Measurements from ENCODE around the gene RNF212. TPM values are rescaled to one million over a fixed set of nuclear protein-coding genes. Genes with fewer than 3 reads are reported as not detected.

RNF212 gene
- total RNA-seq, 1 experiment from 2014 or later = 2.4 TPM

DNA sequence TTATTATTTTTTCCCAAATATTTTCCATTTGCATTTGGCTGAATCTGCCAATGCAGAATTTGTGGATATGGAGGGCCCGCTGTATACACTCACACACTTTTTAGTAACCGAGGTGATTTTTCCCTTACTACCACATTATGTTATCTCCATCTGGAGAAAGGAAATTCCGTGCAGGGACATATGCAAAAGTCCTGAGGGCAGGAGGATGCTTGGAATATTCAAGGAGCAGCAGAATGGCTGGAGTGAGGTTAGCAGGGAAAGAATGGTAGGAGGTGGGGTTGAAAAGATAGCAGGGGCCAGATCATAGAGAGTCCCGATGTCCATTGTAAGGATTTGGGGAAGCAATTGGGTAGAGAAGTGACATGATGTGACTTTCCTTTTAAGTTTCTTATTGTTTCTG, 11.5 kb upstream of the RNF212 start:
- intact Hi-C loops (cut with micrococcal nuclease; ENCODE audit: unreplicated experiment) = no loop called here
- Histone ChIP-seq H3K27ac (ENCODE audit: low read depth, low read length, poor library complexity, severe bottlenecking) (no peak overlapping the region), H3K27me3 (replicated peaks; ENCODE audit: insufficient read depth, low read depth, low read length, poor library complexity) (peaks cover 35% of the 10 kb centered on the region), H3K4me1 (ENCODE audit: insufficient read depth, low read length, poor library complexity, severe bottlenecking) (no peaks in the 10 kb centered on the region), H3K36me3 (ENCODE audit: insufficient read depth, low read length, poor library complexity, severe bottlenecking) (no peaks in the 10 kb centered on the region), H3K4me3 (ENCODE audit: low read depth, low read length, poor library complexity, severe bottlenecking) (no peak overlapping the region), H3K9me3 (ENCODE audit: low read depth, low read length, poor library complexity, severe bottlenecking) (no peaks in the 10 kb centered on the region)
- CTCF ChIA-PET = no interaction called here
- TF ChIP-seq, protein P1, sequence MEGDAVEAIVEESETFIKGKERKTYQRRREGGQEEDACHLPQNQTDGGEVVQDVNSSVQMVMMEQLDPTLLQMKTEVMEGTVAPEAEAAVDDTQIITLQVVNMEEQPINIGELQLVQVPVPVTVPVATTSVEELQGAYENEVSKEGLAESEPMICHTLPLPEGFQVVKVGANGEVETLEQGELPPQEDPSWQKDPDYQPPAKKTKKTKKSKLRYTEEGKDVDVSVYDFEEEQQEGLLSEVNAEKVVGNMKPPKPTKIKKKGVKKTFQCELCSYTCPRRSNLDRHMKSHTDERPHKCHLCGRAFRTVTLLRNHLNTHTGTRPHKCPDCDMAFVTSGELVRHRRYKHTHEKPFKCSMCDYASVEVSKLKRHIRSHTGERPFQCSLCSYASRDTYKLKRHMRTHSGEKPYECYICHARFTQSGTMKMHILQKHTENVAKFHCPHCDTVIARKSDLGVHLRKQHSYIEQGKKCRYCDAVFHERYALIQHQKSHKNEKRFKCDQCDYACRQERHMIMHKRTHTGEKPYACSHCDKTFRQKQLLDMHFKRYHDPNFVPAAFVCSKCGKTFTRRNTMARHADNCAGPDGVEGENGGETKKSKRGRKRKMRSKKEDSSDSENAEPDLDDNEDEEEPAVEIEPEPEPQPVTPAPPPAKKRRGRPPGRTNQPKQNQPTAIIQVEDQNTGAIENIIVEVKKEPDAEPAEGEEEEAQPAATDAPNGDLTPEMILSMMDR (conservative IDR thresholded peaks at IDR 0.05; ENCODE audit: low read depth, low read length) = no peak
- TF ChIP-seq EZH2 (IDR thresholded peaks at IDR 0.05; ENCODE audit: borderline replicate concordance, low read depth, low read length, poor library complexity, severe bottlenecking) = no peak
- no peak for DNase-seq (ENCODE audit: low spot score)
- POLR2A ChIA-PET (ENCODE audit: low non-redundant PET) = no interaction called here
- BruUV-seq (replicated peaks) = no TSS peak

DNA sequence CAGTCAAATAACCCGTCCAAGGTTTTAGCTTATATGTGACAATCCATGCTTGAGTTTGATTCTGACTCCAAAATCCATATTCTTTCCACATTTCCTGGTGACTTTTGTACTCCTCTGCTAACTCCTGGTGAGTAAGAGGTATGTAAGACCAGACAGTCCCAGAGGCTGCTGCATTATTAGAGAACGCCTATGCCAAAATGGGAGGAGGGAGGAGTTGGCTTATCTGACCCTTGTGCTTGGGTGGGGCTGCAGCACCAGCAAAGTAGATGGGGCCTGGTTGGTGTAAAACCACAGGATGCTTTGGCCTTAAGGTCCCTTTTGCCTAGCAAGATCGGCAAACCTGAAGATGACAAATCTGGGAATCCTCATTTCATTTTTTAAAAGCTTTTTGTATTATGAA, 9.1 kb upstream of the RNF212 start:
- Histone ChIP-seq H3K27me3 (replicated peaks; ENCODE audit: insufficient read depth, low read depth, low read length, poor library complexity) (peaks cover 42% of the 10 kb centered on the region), H3K4me3 (ENCODE audit: low read depth, low read length, poor library complexity, severe bottlenecking) (no peak overlapping the region), H3K36me3 (ENCODE audit: insufficient read depth, low read length, poor library complexity, severe bottlenecking) (no peaks in the 10 kb centered on the region), H3K27ac (ENCODE audit: low read depth, low read length, poor library complexity, severe bottlenecking) (no peak overlapping the region), H3K9me3 (ENCODE audit: low read depth, low read length, poor library complexity, severe bottlenecking) (no peaks in the 10 kb centered on the region), H3K4me1 (ENCODE audit: insufficient read depth, low read length, poor library complexity, severe bottlenecking) (no peaks in the 10 kb centered on the region)
- no peak for DNase-seq (ENCODE audit: low spot score)
- no TSS peak for BruUV-seq (replicated peaks)
- POLR2A ChIA-PET (ENCODE audit: low non-redundant PET) = no interaction called here
- TF ChIP-seq, protein P1 (conservative IDR thresholded peaks at IDR 0.05; ENCODE audit: low read depth, low read length) = no peak
- no peak for TF ChIP-seq EZH2 (IDR thresholded peaks at IDR 0.05; ENCODE audit: borderline replicate concordance, low read depth, low read length, poor library complexity, severe bottlenecking)
- intact Hi-C loops (cut with micrococcal nuclease; ENCODE audit: unreplicated experiment) = no loop called here
- CTCF ChIA-PET = no interaction called here

DNA sequence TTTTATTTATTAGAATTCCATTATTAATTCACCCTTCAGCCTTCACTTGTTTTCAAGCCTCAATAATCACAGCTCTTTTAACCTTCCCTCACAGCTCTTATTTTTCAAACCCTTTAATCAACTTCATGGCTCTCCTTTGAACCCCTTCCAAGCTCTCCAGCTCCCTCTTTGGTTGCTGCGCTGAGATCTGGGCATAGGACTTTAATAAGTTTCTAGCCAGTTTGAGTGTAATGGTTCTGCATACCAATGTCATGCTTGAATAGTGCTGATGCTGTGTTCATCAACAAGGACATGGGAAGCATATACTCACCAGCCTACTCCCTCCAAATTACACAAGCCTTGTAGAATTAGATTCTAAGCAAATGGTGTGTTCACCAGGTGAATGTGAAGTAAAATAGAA, 3.5 kb upstream of the RNF212 start:
- H3K27me3 ChIP-seq (replicated peaks; ENCODE audit: insufficient read depth, low read depth, low read length, poor library complexity) = peaks cover 46% of the 10 kb centered on the region
- no peaks in the 10 kb centered on the region for H3K4me1 ChIP-seq (ENCODE audit: insufficient read depth, low read length, poor library complexity, severe bottlenecking)
- H3K9me3 ChIP-seq (ENCODE audit: low read depth, low read length, poor library complexity, severe bottlenecking) = no peaks in the 10 kb centered on the region
- no peaks in the 10 kb centered on the region for H3K36me3 ChIP-seq (ENCODE audit: insufficient read depth, low read length, poor library complexity, severe bottlenecking)
- BruUV-seq (replicated peaks) = no TSS peak
- CTCF ChIA-PET = interaction anchor here (0.5 kb wide), 1 partner anchor 49 kb away, joined by 8 read pairs; no protein-coding TSS in a partner anchor
- POLR2A ChIA-PET (ENCODE audit: low non-redundant PET) = no interaction called here
- no peak overlapping the region for H3K27ac ChIP-seq (ENCODE audit: low read depth, low read length, poor library complexity, severe bottlenecking)
- H3K4me3 ChIP-seq (ENCODE audit: low read depth, low read length, poor library complexity, severe bottlenecking) = no peak overlapping the region
- TF ChIP-seq, protein P1 (conservative IDR thresholded peaks at IDR 0.05; ENCODE audit: low read depth, low read length) = 0 out of 2 replicates have a peak, but pooled peaks have one; percentile 18
- no peak for TF ChIP-seq EZH2 (IDR thresholded peaks at IDR 0.05; ENCODE audit: borderline replicate concordance, low read depth, low read length, poor library complexity, severe bottlenecking)
- intact Hi-C loops (cut with micrococcal nuclease; ENCODE audit: unreplicated experiment) = no loop called here
- no peak for DNase-seq (ENCODE audit: low spot score)
